Smooth muscle cell (in vitro differentiated cells): Measurements from ENCODE around the gene KHDC1. TPM values are rescaled to one million over a fixed set of nuclear protein-coding genes. Genes with fewer than 3 reads are reported as not detected.
A peak's percentile ranks its signal among the peaks of the same experiment; 100 is the strongest.
"Not testable (repeated sequence)": the region's sequence is repeated elsewhere in the genome, so short reads cannot be mapped to it uniquely, and the experiment has no call there.

Experiments used
- DNase-seq: peaks from one replicate; lab custom pipeline; 2025; ENCODE audit not compliant: unreplicated experiment; lab: John Stamatoyannopoulos, UW
- H2AFZ ChIP-seq: fragments of 200-600 bp; sonication (generic); 2 replicates; pipeline ENCODE4 v1.6.0; 2016; ENCODE audit warnings: antibody characterized with exemption, low read depth, mild to moderate bottlenecking
- H3F3A ChIP-seq: fragments of 200-600 bp; sonication (generic); 2 replicates; pipeline ENCODE4 v1.6.0; 2017; ENCODE audit warnings: antibody characterized with exemption, low read depth
- H3K27ac ChIP-seq: fragments of 200-600 bp; sonication (generic); 2 replicates; pipeline ENCODE4 v1.5.1; 2016; ENCODE audit warnings: low read depth, mild to moderate bottlenecking
- H3K27me3 ChIP-seq: fragments of 200-600 bp; sonication (generic); 2 replicates; pipeline ENCODE4 v1.6.1; 2016; ENCODE audit warnings: low read depth, mild to moderate bottlenecking
- H3K36me3 ChIP-seq: fragments of 200-600 bp; sonication (generic); 2 replicates; pipeline ENCODE4 v1.5.1; 2016; ENCODE audit warnings: low read depth
- H3K4me1 ChIP-seq: fragments of 200-600 bp; sonication (generic); 2 replicates; pipeline ENCODE4 v1.5.1; 2016; ENCODE audit warnings: low read depth
- H3K4me2 ChIP-seq: fragments of 200-600 bp; sonication (generic); 2 replicates; pipeline ENCODE4 v1.6.0; 2016; ENCODE audit warnings: mild to moderate bottlenecking
- H3K4me3 ChIP-seq: fragments of 200-600 bp; sonication (generic); 2 replicates; pipeline ENCODE4 v1.5.1; 2016; ENCODE audit warnings: mild to moderate bottlenecking
- H3K79me2 ChIP-seq: fragments of 200-600 bp; sonication (generic); 2 replicates; pipeline ENCODE4 v1.6.0; 2016; ENCODE audit warnings: low read depth, mild to moderate bottlenecking
- H3K9ac ChIP-seq: fragments of 200-600 bp; sonication (generic); 2 replicates; pipeline ENCODE4 v1.6.0; 2016; ENCODE audit warnings: low read depth
- H3K9me3 ChIP-seq: fragments of 200-600 bp; sonication (generic); replicated peaks from 2 replicates; pipeline ENCODE4 v1.5.1; 2016; ENCODE audit warnings: low read depth
- H4K20me1 ChIP-seq: fragments of 200-600 bp; sonication (generic); 2 replicates; pipeline ENCODE4 v1.6.0; 2016; ENCODE audit warnings: low read depth
- CTCF ChIP-seq: fragments of 200-600 bp; sonication (generic); IDR thresholded peaks from 2 replicates; pipeline ENCODE4 v1.5.1; 2017; ENCODE audit warnings: borderline replicate concordance, mild to moderate bottlenecking, antibody characterized with exemption; ENCODE audit not compliant: insufficient read depth, poor library complexity, severe bottlenecking
- WGBS: methylation state at CpG from one replicate; pipeline ENCODE4 v1.1.7; 2016; ENCODE audit warnings: low lambda C conversion rate; 5-methylcytosine and 5-hydroxymethylcytosine counted together
- polyA plus RNA-seq: library from polyadenylated mRNA; unstranded; fragments of >200 nt; fragmentation: Nextera tagmentation; extraction: Ambion mirVana; gene quantifications from 2 replicates; pipeline ENCODE4 v1.2.1, GENCODE V29; 2016
- total RNA-seq: library from RNA; depleted of rRNA; stranded (reverse); fragments of >200 nt; gene quantifications from 2 replicates; pipeline ENCODE4 v1.2.3, GENCODE V29; 2014

Gene KHDC1
- 1.6 and 4.0 TPM in 2 replicates for total RNA-seq
- 8.0 and 8.2 TPM in 2 replicates for polyA plus RNA-seq

GRCh38 chr6:73262671-73263569 is at the start of gene KHDC1:
TSS of gene KHDC1 (minus strand) at chr6:73263196. CDS start at chr6:73242517, 20,679 bp downstream.
- Histone ChIP-seq H3K9ac (peak within 1 kb of the TSS; percentile 61), H3F3A (no peaks in the 10 kb centered on the region), H3K27ac (no peak within 1 kb of the TSS), H4K20me1 (no peaks in the 10 kb centered on the region), H3K4me3 (peak within 1 kb of the TSS; percentile 62), H3K9me3 (no peaks in the 10 kb centered on the region), H3K36me3 (no peaks in the 10 kb centered on the region), H3K27me3 (no peaks in the 10 kb centered on the region), H3K4me2 (peak within 1 kb of the TSS; percentile 97), H3K4me1 (peaks cover 6% of the 10 kb centered on the region), H3K79me2 (no peaks in the 10 kb centered on the region), H2AFZ (peak within 1 kb of the TSS; percentile 68)
- 3% methylated on average over 48 of the region's 63 CpGs for WGBS
- peak; percentile 16 for DNase-seq
- no peak for TF ChIP-seq CTCF

GRCh38 chr6:73310503-73310845 is 47.5 kb upstream of the KHDC1 start:
- not testable (repeated sequence) for H3K36me3 ChIP-seq, H3K9me3 ChIP-seq, DNase-seq, H3K27me3 ChIP-seq, H3F3A ChIP-seq, H3K4me1 ChIP-seq, H4K20me1 ChIP-seq
- Histone ChIP-seq H3K79me2 (peaks cover 26% of the 10 kb centered on the region), H3K27ac (peak overlapping the region; percentile 13), H3K4me3 (peak overlapping the region; percentile 69), H3K9ac (peak overlapping the region; percentile 56), H2AFZ (peak overlapping the region; percentile 88), H3K4me2 (peak overlapping the region; percentile 94)
- WGBS: 35% methylated on average over 4 of the region's 4 CpGs

GRCh38 chr6:73309785-73310502 is 46.9 kb upstream of the KHDC1 start:
- no peaks in the 10 kb centered on the region for H3K36me3 ChIP-seq
- H3K9me3 ChIP-seq: no peaks in the 10 kb centered on the region
- peak; percentile 44 for TF ChIP-seq CTCF
- peak overlapping the region; percentile 69 for H3K4me3 ChIP-seq
- H3K4me1 ChIP-seq: peaks cover 4% of the 10 kb centered on the region
- H3K27me3 ChIP-seq: no peaks in the 10 kb centered on the region
- peak overlapping the region; percentile 56 for H3K9ac ChIP-seq
- peak overlapping the region; percentile 94 for H3K4me2 ChIP-seq
- DNase-seq: peak; percentile 42
- peaks cover 26% of the 10 kb centered on the region for H3K79me2 ChIP-seq
- H3F3A ChIP-seq: no peaks in the 10 kb centered on the region
- no peaks in the 10 kb centered on the region for H4K20me1 ChIP-seq
- WGBS: 2% methylated on average over 55 of the region's 59 CpGs
- peak overlapping the region; percentile 13 for H3K27ac ChIP-seq
- peak overlapping the region; percentile 88 for H2AFZ ChIP-seq

- H3K27ac ChIP-seq: peak overlapping the region; percentile 13
- WGBS: 3% methylated on average over 13 of the region's 13 CpGs
- peaks cover 4% of the 10 kb centered on the region for H3K4me1 ChIP-seq
- H3K9me3 ChIP-seq: no peaks in the 10 kb centered on the region
- no peaks in the 10 kb centered on the region for H3F3A ChIP-seq
- TF ChIP-seq CTCF: no peak
- H3K4me2 ChIP-seq: peak overlapping the region; percentile 94
- no peaks in the 10 kb centered on the region for H3K36me3 ChIP-seq
- peak overlapping the region; percentile 88 for H2AFZ ChIP-seq
- peak overlapping the region; percentile 56 for H3K9ac ChIP-seq
- peak overlapping the region; percentile 69 for H3K4me3 ChIP-seq
- H3K27me3 ChIP-seq: no peaks in the 10 kb centered on the region
- no peak for DNase-seq
- no peaks in the 10 kb centered on the region for H4K20me1 ChIP-seq
- peaks cover 26% of the 10 kb centered on the region for H3K79me2 ChIP-seq
Measured at GRCh38 chr6:73309535-73309784, 46.5 kb upstream of the KHDC1 start.
